Smooth muscle cell (in vitro differentiated cells): ENCODE data around the gene TMEM106A. TPM values are rescaled to one million over a fixed set of nuclear protein-coding genes. Genes with fewer than 3 reads are reported as not detected.
A peak's percentile ranks its signal among the peaks of the same experiment; 100 is the strongest.

Experiments
- DNase-seq: peaks from one replicate; lab custom pipeline; 2025; ENCODE audit not compliant: unreplicated experiment; lab: John Stamatoyannopoulos, UW
- H2AFZ ChIP-seq: fragments of 200-600 bp; sonication (generic); 2 replicates; pipeline ENCODE4 v1.6.0; 2016; ENCODE audit warnings: antibody characterized with exemption, low read depth, mild to moderate bottlenecking
- H3F3A ChIP-seq: fragments of 200-600 bp; sonication (generic); 2 replicates; pipeline ENCODE4 v1.6.0; 2017; ENCODE audit warnings: antibody characterized with exemption, low read depth
- H3K27ac ChIP-seq: fragments of 200-600 bp; sonication (generic); 2 replicates; pipeline ENCODE4 v1.5.1; 2016; ENCODE audit warnings: low read depth, mild to moderate bottlenecking
- H3K27me3 ChIP-seq: fragments of 200-600 bp; sonication (generic); 2 replicates; pipeline ENCODE4 v1.6.1; 2016; ENCODE audit warnings: low read depth, mild to moderate bottlenecking
- H3K36me3 ChIP-seq: fragments of 200-600 bp; sonication (generic); 2 replicates; pipeline ENCODE4 v1.5.1; 2016; ENCODE audit warnings: low read depth
- H3K4me1 ChIP-seq: fragments of 200-600 bp; sonication (generic); 2 replicates; pipeline ENCODE4 v1.5.1; 2016; ENCODE audit warnings: low read depth
- H3K4me2 ChIP-seq: fragments of 200-600 bp; sonication (generic); 2 replicates; pipeline ENCODE4 v1.6.0; 2016; ENCODE audit warnings: mild to moderate bottlenecking
- H3K4me3 ChIP-seq: fragments of 200-600 bp; sonication (generic); 2 replicates; pipeline ENCODE4 v1.5.1; 2016; ENCODE audit warnings: mild to moderate bottlenecking
- H3K79me2 ChIP-seq: fragments of 200-600 bp; sonication (generic); 2 replicates; pipeline ENCODE4 v1.6.0; 2016; ENCODE audit warnings: low read depth, mild to moderate bottlenecking
- H3K9ac ChIP-seq: fragments of 200-600 bp; sonication (generic); 2 replicates; pipeline ENCODE4 v1.6.0; 2016; ENCODE audit warnings: low read depth
- H3K9me3 ChIP-seq: fragments of 200-600 bp; sonication (generic); replicated peaks from 2 replicates; pipeline ENCODE4 v1.5.1; 2016; ENCODE audit warnings: low read depth
- H4K20me1 ChIP-seq: fragments of 200-600 bp; sonication (generic); 2 replicates; pipeline ENCODE4 v1.6.0; 2016; ENCODE audit warnings: low read depth
- CTCF ChIP-seq: fragments of 200-600 bp; sonication (generic); IDR thresholded peaks from 2 replicates; pipeline ENCODE4 v1.5.1; 2017; ENCODE audit warnings: borderline replicate concordance, mild to moderate bottlenecking, antibody characterized with exemption; ENCODE audit not compliant: insufficient read depth, poor library complexity, severe bottlenecking
- WGBS: methylation state at CpG from one replicate; pipeline ENCODE4 v1.1.7; 2016; ENCODE audit warnings: low lambda C conversion rate; 5-methylcytosine and 5-hydroxymethylcytosine counted together
- polyA plus RNA-seq: library from polyadenylated mRNA; unstranded; fragments of >200 nt; fragmentation: Nextera tagmentation; extraction: Ambion mirVana; gene quantifications from 2 replicates; pipeline ENCODE4 v1.2.1, GENCODE V29; 2016
- total RNA-seq: library from RNA; depleted of rRNA; stranded (reverse); fragments of >200 nt; gene quantifications from 2 replicates; pipeline ENCODE4 v1.2.3, GENCODE V29; 2014

Gene TMEM106A
- total and polyA plus RNA-seq, 2 experiments from 2014 or later: 4.6 to 5.8 TPM

GRCh38 chr17:43211123-43211479, 574 bp upstream of the TMEM106A start:
- no peaks in the 10 kb centered on the region for H3K9me3 ChIP-seq
- 69% methylated on average over 2 of the region's 2 CpGs for WGBS
- DNase-seq: no peak
- no peaks in the 10 kb centered on the region for H3K79me2 ChIP-seq
- no peak for TF ChIP-seq CTCF
- H3K36me3 ChIP-seq: peaks cover 4% of the 10 kb centered on the region
- H3K27ac ChIP-seq: peak overlapping the region; percentile 87
- peaks cover 19% of the 10 kb centered on the region for H3F3A ChIP-seq
- peak overlapping the region; percentile 74 for H3K9ac ChIP-seq
- no peaks in the 10 kb centered on the region for H3K27me3 ChIP-seq
- peak overlapping the region; percentile 75 for H3K4me3 ChIP-seq
- H4K20me1 ChIP-seq: no peaks in the 10 kb centered on the region
- H2AFZ ChIP-seq: peak overlapping the region; percentile 89
- peaks cover 15% of the 10 kb centered on the region for H3K4me1 ChIP-seq
- H3K4me2 ChIP-seq: peak overlapping the region; percentile 88

DNA sequence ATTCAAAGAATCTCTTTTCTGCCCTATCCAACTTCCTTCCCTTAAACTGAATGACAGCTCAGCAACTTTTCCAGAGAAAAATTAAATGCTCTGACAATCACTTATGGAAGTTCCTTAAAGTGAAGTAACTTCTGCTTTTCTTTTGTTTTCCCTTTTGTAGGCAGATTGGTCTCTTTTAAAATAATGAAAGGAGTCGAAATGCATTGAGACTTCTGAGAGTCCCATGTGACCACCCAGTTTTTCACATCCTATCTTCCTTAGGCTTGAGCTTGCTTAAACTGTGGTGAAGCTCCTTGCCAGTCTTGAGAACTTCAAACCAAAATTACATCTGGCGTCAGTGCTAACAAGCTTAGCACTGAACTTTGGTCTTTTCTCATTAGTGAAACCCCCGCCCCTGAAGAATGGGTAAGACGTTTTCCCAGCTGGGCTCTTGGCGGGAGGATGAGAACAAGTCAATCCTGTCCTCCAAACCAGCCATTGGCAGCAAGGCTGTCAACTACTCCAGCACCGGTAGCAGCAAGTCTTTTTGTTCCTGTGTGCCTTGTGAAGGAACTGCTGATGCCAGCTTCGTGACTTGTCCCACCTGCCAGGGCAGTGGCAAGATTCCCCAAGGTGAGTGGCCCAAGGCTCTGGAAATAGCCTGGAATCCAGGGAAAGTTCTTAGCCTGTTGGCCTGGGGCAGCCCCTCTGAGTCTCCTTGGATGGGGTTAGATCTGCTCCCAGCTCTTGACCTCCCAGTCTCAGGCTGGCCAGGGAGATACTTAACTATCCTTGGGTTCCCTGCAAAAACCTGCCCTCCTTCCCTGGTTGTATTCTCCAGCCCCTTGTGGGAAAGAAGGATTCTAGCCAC, 1.2 kb downstream of the TMEM106A start:
- DNase-seq: no peak
- Histone ChIP-seq H3K4me2 (peak overlapping the region; percentile 88), H3K9me3 (no peaks in the 10 kb centered on the region), H3K27ac (no peak overlapping the region), H3K4me3 (peak overlapping the region; percentile 75), H3K79me2 (no peaks in the 10 kb centered on the region), H3K9ac (peak overlapping the region; percentile 66), H2AFZ (no peak overlapping the region), H3K27me3 (no peaks in the 10 kb centered on the region), H3K36me3 (peaks cover 4% of the 10 kb centered on the region), H4K20me1 (no peaks in the 10 kb centered on the region), H3F3A (peaks cover 13% of the 10 kb centered on the region), H3K4me1 (peaks cover 15% of the 10 kb centered on the region)
- 83% methylated on average over 7 of the region's 7 CpGs for WGBS
- TF ChIP-seq CTCF: no peak

DNA sequence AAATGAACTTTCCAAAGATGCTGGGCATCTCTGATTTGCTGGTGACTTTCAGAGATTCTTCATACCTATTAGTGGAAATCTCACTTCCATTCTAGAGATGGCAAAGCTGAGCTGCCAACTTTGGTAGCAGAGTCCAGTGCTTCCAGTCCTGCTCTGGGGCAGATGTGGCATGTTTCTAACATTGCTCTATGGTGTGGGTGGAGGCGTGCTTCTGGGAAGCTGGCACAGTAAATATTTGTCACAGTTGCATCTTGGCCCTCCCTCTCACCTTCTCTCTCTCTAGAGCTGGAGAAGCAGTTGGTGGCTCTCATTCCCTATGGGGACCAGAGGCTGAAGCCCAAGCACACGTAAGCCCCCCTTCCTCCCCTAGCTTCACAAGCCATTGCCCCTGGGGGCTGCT, 1.9 kb downstream of the TMEM106A start:
- 100% methylated on average over 2 of the region's 2 CpGs for WGBS
- H3K9me3 ChIP-seq: no peaks in the 10 kb centered on the region

More for the DNA sequence above, 1.9 kb downstream of the TMEM106A start:
- H3F3A ChIP-seq: peaks cover 10% of the 10 kb centered on the region
- H3K27ac ChIP-seq: no peak overlapping the region
- no peaks in the 10 kb centered on the region for H3K79me2 ChIP-seq
- H3K9ac ChIP-seq: no peak overlapping the region
- no peaks in the 10 kb centered on the region for H4K20me1 ChIP-seq
- H3K36me3 ChIP-seq: peaks cover 4% of the 10 kb centered on the region
- H2AFZ ChIP-seq: no peak overlapping the region
- peak overlapping the region; percentile 88 for H3K4me2 ChIP-seq
- H3K4me1 ChIP-seq: peaks cover 15% of the 10 kb centered on the region
- TF ChIP-seq CTCF: no peak
- no peak for DNase-seq
- no peak overlapping the region for H3K4me3 ChIP-seq
- H3K27me3 ChIP-seq: no peaks in the 10 kb centered on the region
